Measurements from ENCODE around the gene SLC22A4.

GRCh38 chr5:132384506-132385050 lies 90.4 kb downstream of the SLC22A4 start:
- TF ChIP-seq EZH2phosphoT487 (IDR thresholded peaks at IDR 0.05; ENCODE audit: low read depth, severe bottlenecking, unreplicated experiment) (no peak), CTCF (IDR thresholded peaks at IDR 0.05; ENCODE audit: poor library complexity) (no peak)

Measured in hepatocyte (in vitro differentiated cells).